Caki2 (cell line): ENCODE measurements around the gene HTR7. TPM values are rescaled to one million over a fixed set of nuclear protein-coding genes. Genes with fewer than 3 reads are reported as not detected.
"Not testable (repeated sequence)": the region's sequence is repeated elsewhere in the genome, so short reads cannot be mapped to it uniquely, and the experiment has no call there.

Source experiments
- DNase-seq: peaks from one replicate; pipeline ENCODE4 v3.0.0-alpha.2; 2015; ENCODE audit warnings: low read depth
- in situ Hi-C: cut with HindIII; loops from 2 replicates; pipeline ENCODE4 v1.10.0; 2016; ENCODE audit warnings: low sequenced_read_pairs, low pct_unique_long_range_greater_than_20kb, mixed read lengths
- total RNA-seq: library from RNA; depleted of rRNA; stranded (reverse); fragments of >200 nt; shearing (Covaris generic); gene quantifications from 2 replicates; pipeline ENCODE4 v1.2.3, GENCODE V29; 2014; ENCODE audit warnings: low replicate concordance

Gene HTR7
- total RNA-seq, 1 experiment from 2014 or later: 0.03 TPM

- in situ Hi-C loops: no loop called here
These were observed 5.2 kb upstream of the HTR7 start for GRCh38 chr10:90862908-90863514.

GRCh38 chr10:90860790-90861189 is 3.0 kb upstream of the HTR7 start:
- in situ Hi-C loops: no loop called here
- no peak for DNase-seq

More at GRCh38 chr10:90862908-90863514, 5.2 kb upstream of the HTR7 start:
- no peak for DNase-seq

- no peak for DNase-seq
- in situ Hi-C loops: no loop called here
These were observed 1.5 kb upstream of the HTR7 start for GRCh38 chr10:90859321-90859751.

- in situ Hi-C loops: no loop called here
- no peak for DNase-seq
These were observed 676 bp upstream of the HTR7 start for GRCh38 chr10:90858461-90858968.

GRCh38 chr10:90856964-90857634 is 740 bp downstream of the HTR7 start:
- DNase-seq: no peak
- in situ Hi-C loops: no loop called here

- no peak for DNase-seq
- in situ Hi-C loops: no loop called here
These were observed 1.6 kb downstream of the HTR7 start for GRCh38 chr10:90856261-90856660.

GRCh38 chr10:90855126-90855525 is 2.7 kb downstream of the HTR7 start:
- no peak for DNase-seq
- in situ Hi-C loops: no loop called here

GRCh38 chr10:90849956-90850749 is 7.7 kb downstream of the HTR7 start:
- no peak for DNase-seq
- in situ Hi-C loops: no loop called here

GRCh38 chr10:90847436-90847835 is 10.4 kb downstream of the HTR7 start:
- in situ Hi-C loops: no loop called here
- no peak for DNase-seq

- DNase-seq: no peak
- in situ Hi-C loops: no loop called here
These were observed 11.1 kb downstream of the HTR7 start for GRCh38 chr10:90846746-90847145.

- no peak for DNase-seq
- in situ Hi-C loops: no loop called here
These were observed 12.1 kb downstream of the HTR7 start for GRCh38 chr10:90845726-90846125.

GRCh38 chr10:90842725-90843124 is 15.1 kb downstream of the HTR7 start:
- in situ Hi-C loops: no loop called here
- no peak for DNase-seq

- in situ Hi-C loops: no loop called here
- no peak for DNase-seq
These were observed 20.4 kb downstream of the HTR7 start for GRCh38 chr10:90837486-90837885.

- DNase-seq: no peak
- in situ Hi-C loops: no loop called here
These were observed 23.5 kb downstream of the HTR7 start for GRCh38 chr10:90834326-90834725.

GRCh38 chr10:90832111-90832510 is 25.7 kb downstream of the HTR7 start:
- DNase-seq: no peak
- in situ Hi-C loops: no loop called here

GRCh38 chr10:90822508-90822907 is 35.3 kb downstream of the HTR7 start:
- in situ Hi-C loops: no loop called here

GRCh38 chr10:90821864-90822263 is 36.0 kb downstream of the HTR7 start:
- DNase-seq, in situ Hi-C loops: not testable (repeated sequence)

More at GRCh38 chr10:90822508-90822907, 35.3 kb downstream of the HTR7 start:
- no peak for DNase-seq

GRCh38 chr10:90819911-90820310 is 37.9 kb downstream of the HTR7 start:
- no peak for DNase-seq
- in situ Hi-C loops: no loop called here

GRCh38 chr10:90818736-90819135 is 39.1 kb downstream of the HTR7 start:
- in situ Hi-C loops: no loop called here
- DNase-seq: no peak
